T-helper 9 cell (primary cell): ENCODE measurements around the gene KIAA1549.
"Not testable (repeated sequence)": the region's sequence is repeated elsewhere in the genome, so short reads cannot be mapped to it uniquely, and the experiment has no call there.

Source experiments
- DNase-seq: peaks from one replicate; pipeline ENCODE4 v3.0.0-alpha.2; 2020

Gene KIAA1549

GRCh38 chr7:138848056-138848980 lies 132.9 kb downstream of the KIAA1549 start:
- DNase-seq, result no peak

- DNase-seq, result no peak
Observed at GRCh38 chr7:138845711-138846110, 135.5 kb downstream of the KIAA1549 start.

GRCh38 chr7:138843632-138844580 lies 137.3 kb downstream of the KIAA1549 start:
- DNase-seq, result no peak

GRCh38 chr7:138842111-138842510 lies 139.1 kb downstream of the KIAA1549 start:
- no peak for DNase-seq

- no peak for DNase-seq
Observed at GRCh38 chr7:138838166-138838565, 143.0 kb downstream of the KIAA1549 start.

DNA sequence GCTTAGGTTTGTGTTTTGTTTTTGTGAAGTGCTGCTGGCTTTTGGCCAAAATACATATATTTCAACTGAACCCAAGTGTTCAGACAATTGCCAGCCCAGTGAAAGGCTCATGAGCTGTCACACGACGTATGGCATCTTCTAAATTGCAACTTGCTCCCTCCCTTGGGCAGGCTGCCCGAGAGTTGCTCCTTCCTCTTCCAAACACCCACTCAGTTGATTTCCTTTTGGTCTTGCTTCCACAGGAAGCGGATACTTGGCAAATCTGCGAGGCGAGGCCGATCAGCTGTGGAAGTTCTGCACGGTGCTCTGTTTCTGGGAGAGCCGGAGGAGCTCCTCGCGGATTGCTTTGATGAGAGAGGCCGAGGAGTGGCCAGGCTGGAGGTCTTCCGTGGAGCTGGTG lies 143.6 kb downstream of the KIAA1549 start:
- no peak for DNase-seq

DNA sequence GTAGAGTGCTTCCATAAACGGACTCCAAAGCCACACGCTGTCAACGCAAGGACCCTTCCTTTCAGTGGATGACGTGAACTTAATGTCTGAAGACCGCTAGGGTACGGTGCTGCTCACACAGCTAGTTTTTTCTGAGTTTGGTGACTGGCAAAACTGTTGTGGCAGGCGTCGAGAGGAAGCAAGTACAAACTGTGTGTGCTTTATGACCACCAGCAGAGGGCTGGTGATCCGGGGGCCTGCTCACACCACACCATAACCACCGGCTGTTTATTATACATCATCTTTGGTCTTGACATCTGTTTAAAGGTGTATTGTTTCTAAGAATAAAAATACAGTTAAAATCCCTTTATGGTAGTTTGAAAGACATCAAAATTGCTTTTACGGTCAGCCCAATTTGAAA lies 146.1 kb downstream of the KIAA1549 start:
- no peak for DNase-seq

GRCh38 chr7:138834583-138834982 lies 146.6 kb downstream of the KIAA1549 start:
- no peak for DNase-seq

GRCh38 chr7:138833596-138833995 lies 147.6 kb downstream of the KIAA1549 start:
- DNase-seq, result no peak

GRCh38 chr7:138832966-138833365 lies 148.2 kb downstream of the KIAA1549 start:
- no peak for DNase-seq

GRCh38 chr7:138829335-138829734 lies 151.9 kb downstream of the KIAA1549 start:
- DNase-seq, result no peak

GRCh38 chr7:138828302-138828701 lies 152.9 kb downstream of the KIAA1549 start:
- no peak for DNase-seq

GRCh38 chr7:138825049-138825721 lies 156.0 kb downstream of the KIAA1549 start:
- no peak for DNase-seq

DNA sequence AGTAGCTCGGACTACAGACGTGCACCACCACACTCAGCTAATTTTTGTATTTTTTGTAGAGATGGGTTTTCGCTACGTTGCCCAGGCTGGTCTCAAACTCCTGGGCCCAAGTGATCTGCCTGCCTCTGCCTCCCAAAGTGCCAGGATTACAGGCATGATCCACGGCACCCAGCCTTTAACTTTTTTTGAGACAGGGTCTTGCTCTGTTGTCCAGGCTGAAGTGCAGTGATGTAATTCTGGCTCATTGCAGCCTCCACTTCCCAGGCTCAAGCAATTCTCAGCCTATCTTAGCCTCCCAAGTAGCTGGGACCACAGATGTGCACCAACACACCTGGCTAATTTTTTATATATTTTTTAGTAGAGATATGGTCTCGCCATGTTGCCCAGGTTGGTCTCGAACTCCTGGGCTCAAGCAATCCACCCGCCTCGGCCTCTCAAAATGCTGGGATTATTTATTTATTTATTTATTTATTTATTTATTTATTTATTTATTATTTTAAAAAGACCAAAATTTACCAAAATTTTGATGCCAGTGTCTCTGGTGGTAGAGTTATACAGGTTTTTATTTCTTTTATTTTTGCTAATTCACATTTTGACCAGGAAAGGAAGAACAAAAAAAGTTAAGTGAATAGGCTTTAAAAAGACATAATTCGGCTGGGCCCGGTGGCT lies 158.2 kb downstream of the KIAA1549 start:
- no peak for DNase-seq

GRCh38 chr7:138821912-138822311 lies 159.3 kb downstream of the KIAA1549 start:
- no peak for DNase-seq

DNA sequence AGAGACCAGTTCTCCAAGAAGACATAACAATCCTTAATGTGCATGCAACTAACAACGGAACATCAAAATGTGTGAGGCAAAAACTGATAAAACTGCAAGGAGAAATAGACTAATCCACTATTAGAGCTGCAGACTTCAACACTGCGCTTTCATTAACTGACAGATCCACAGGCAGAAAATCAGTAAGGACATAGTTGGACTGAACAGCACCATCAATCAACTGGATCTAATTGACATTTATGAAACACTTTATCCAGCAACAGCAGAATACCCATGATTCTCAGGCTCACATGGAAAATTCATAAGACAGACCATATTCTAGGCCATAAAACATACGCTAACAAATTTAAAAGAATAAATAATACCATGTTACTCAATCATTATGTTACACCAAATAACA lies 161.6 kb downstream of the KIAA1549 start:
- no peak for DNase-seq

- DNase-seq, result no peak
Observed at GRCh38 chr7:138816650-138817049, 164.5 kb downstream of the KIAA1549 start.

DNA sequence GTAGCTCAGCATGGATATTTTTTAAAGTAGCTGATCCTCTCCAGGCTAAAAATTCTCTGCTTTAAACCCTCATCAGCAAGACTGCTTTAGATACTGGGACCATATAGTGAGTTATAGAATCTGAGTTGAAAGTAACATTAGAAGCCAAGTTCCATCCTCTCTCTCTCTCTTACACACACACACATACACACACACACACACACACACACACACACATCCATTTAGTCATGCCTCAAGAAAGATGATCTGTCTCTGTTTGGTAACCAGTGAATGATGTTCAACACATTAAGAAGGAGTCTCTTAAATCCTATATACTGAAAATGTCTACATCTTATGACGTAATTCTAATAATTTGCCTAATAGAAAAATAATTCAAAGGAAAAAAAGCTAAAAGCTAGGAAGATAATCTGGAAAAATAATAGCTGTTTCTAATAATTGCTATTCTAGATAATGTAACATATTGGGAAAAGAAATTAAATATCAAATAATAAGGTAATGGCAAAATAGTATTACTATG lies 166.3 kb downstream of the KIAA1549 start:
- DNase-seq, result no peak

GRCh38 chr7:138813945-138814344 lies 167.2 kb downstream of the KIAA1549 start:
- no peak for DNase-seq

- not testable (repeated sequence) for DNase-seq
Observed at GRCh38 chr7:138811327-138811726, 169.9 kb downstream of the KIAA1549 start.

- DNase-seq, result no peak
Observed at GRCh38 chr7:138809346-138809745, 171.8 kb downstream of the KIAA1549 start.

DNA sequence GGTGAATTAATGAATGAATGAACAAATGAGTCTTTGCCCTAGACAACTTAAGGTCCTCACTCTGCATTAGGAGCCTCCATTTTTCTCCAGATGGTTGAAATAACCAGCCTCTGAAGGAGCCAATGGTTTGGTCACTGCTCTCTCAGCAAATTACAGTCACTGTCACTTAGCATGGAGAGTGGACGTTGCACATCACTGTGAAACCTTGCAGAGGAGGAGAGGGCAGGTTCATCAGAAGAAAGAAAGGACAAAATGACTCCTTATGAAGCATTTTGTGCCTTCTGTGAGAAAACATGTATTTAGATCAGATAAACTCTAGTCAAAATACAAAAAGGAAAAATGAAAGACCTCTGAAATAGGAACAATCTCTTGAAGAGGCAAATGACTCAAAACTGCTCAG lies 176.6 kb downstream of the KIAA1549 start:
- DNase-seq, result no peak
